ENCODE measurements around the gene TMEM53.
A peak's percentile ranks its signal among the peaks of the same experiment; 100 is the strongest.

The TMEM53 gene

GRCh38 chr1:44637702-44638411 lies 36.4 kb downstream of the TMEM53 start:
- Histone ChIP-seq H3K36me3 (ENCODE audit: control insufficient read depth, insufficient read depth, low read length) (peaks cover 58% of the 10 kb centered on the region), H3K27ac (ENCODE audit: low read length) (no peak overlapping the region), H3K9me3 (ENCODE audit: control insufficient read depth, insufficient read depth, low read length) (no peaks in the 10 kb centered on the region), H3K4me1 (ENCODE audit: control insufficient read depth, insufficient read depth, low read length) (no peaks in the 10 kb centered on the region), H3K27me3 (ENCODE audit: control insufficient read depth, insufficient read depth, low read length) (no peaks in the 10 kb centered on the region), H3K4me3 (ENCODE audit: low read length) (no peak overlapping the region)
- WGBS (ENCODE audit: insufficient coverage, insufficient read length): no CpG with 5 or more reads among the region's 27 CpGs
- no peak for DNase-seq (ENCODE audit: low read depth, low spot score)

DNA sequence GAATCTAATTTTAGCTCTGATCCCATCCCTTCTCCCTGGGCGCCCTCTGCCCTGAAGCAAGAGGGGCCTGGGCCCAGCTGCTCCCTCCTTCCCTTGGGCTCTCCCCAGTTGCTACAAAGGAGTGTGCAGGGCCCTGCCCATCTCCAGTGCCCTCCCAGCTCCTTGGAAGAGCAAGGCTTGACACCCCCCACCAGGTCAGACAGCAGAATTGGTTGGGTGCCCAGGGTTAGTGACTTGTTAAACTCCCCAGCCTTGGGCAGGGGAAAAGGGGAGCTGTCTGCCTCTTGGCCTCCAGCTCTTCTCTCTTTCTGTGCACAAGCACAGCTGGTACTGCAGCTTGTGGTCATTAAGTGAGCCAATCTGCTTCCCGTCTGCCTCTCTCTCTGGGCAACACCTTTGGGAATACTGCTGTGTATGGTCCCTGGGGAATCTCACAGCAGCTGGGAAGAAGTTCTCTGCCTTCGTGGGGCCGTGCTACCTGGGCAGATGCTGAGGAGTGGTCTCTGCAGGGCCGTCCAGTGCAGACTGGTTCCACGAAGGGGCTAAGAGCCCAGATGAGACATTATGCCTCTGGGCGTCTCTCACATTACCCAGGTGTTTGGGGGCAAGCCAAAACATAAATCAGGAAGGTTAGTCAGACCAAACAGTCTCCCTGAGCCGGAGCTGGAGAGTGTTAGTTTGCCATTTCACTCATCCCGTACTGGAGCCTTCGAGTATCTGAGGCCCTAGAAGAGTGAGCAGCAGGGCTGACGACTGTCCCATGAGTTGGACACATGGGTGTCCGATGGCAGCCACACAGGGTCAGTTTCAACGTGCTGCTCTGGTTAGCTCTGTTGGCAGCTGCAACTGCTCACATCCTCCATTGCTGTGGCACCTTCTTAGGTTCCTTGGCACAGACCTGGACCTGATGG lies 37.3 kb downstream of the TMEM53 start:
- Histone ChIP-seq H3K4me3 (ENCODE audit: low read length) (no peak overlapping the region), H3K27me3 (ENCODE audit: control insufficient read depth, insufficient read depth, low read length) (no peaks in the 10 kb centered on the region), H3K9me3 (ENCODE audit: control insufficient read depth, insufficient read depth, low read length) (no peaks in the 10 kb centered on the region), H3K36me3 (ENCODE audit: control insufficient read depth, insufficient read depth, low read length) (peaks cover 51% of the 10 kb centered on the region), H3K4me1 (ENCODE audit: control insufficient read depth, insufficient read depth, low read length) (no peaks in the 10 kb centered on the region), H3K27ac (ENCODE audit: low read length) (no peak overlapping the region)
- no peak for DNase-seq (ENCODE audit: low read depth, low spot score)
- WGBS (ENCODE audit: insufficient coverage, insufficient read length): no CpG with 5 or more reads among the region's 13 CpGs

GRCh38 chr1:44636083-44636687 lies 38.1 kb downstream of the TMEM53 start:
- no peaks in the 10 kb centered on the region for H3K27me3 ChIP-seq (ENCODE audit: control insufficient read depth, insufficient read depth, low read length)
- no peak overlapping the region for H3K27ac ChIP-seq (ENCODE audit: low read length)
- no peak for DNase-seq (ENCODE audit: low read depth, low spot score)
- 100% methylated on average over 1 of the region's 14 CpGs for WGBS (ENCODE audit: insufficient coverage, insufficient read length)
- no peak overlapping the region for H3K4me3 ChIP-seq (ENCODE audit: low read length)
- no peaks in the 10 kb centered on the region for H3K9me3 ChIP-seq (ENCODE audit: control insufficient read depth, insufficient read depth, low read length)
- peaks cover 2% of the 10 kb centered on the region; the same call in 1 of the 2 replicates for H3K4me1 ChIP-seq (ENCODE audit: control insufficient read depth, insufficient read depth, low read length)
- H3K36me3 ChIP-seq (ENCODE audit: control insufficient read depth, insufficient read depth, low read length): peaks cover 47% of the 10 kb centered on the region

- H3K27ac ChIP-seq (ENCODE audit: low read length): no peak overlapping the region
- no peaks in the 10 kb centered on the region for H3K27me3 ChIP-seq (ENCODE audit: control insufficient read depth, insufficient read depth, low read length)
- WGBS (ENCODE audit: insufficient coverage, insufficient read length): no CpG with 5 or more reads among the region's 9 CpGs
- no peaks in the 10 kb centered on the region for H3K9me3 ChIP-seq (ENCODE audit: control insufficient read depth, insufficient read depth, low read length)
- no peak for DNase-seq (ENCODE audit: low read depth, low spot score)
- H3K4me3 ChIP-seq (ENCODE audit: low read length): no peak overlapping the region
- H3K4me1 ChIP-seq (ENCODE audit: control insufficient read depth, insufficient read depth, low read length): peaks cover 3% of the 10 kb centered on the region; the same call in 1 of the 2 replicates
- peaks cover 47% of the 10 kb centered on the region for H3K36me3 ChIP-seq (ENCODE audit: control insufficient read depth, insufficient read depth, low read length)
Measured at GRCh38 chr1:44635439-44635838, 38.8 kb downstream of the TMEM53 start.

DNA sequence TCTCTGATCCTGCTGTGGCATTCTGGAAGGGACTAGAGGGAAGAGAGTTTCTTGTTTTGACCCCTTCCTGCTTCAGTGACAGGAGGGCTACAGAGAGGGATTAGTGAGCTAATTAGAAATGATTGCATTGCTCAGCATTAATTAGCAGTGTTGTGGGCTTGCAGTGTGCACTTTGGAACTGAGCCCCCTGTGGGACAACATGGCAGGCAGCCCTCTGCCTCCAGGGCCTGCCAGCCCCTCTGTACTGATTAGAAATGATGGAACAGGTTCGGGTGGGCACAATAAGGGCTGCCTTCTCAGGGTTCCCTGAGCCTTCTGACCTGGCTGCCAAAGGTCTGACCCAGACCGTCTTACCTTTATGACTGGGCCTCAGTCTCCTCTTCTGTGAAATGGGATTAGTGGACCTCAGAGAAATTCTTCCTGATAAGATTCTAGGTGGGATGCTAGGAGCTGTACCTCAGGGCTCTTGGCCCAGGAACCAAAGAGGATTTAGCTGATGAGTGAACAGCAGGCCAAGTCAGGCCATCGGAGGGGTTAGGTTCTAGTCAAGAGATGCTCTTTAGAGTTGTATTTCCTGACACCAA lies 39.6 kb downstream of the TMEM53 start:
- Histone ChIP-seq H3K27me3 (ENCODE audit: control insufficient read depth, insufficient read depth, low read length) (no peaks in the 10 kb centered on the region), H3K36me3 (ENCODE audit: control insufficient read depth, insufficient read depth, low read length) (peaks cover 47% of the 10 kb centered on the region), H3K4me1 (ENCODE audit: control insufficient read depth, insufficient read depth, low read length) (peaks cover 3% of the 10 kb centered on the region; the same call in 1 of the 2 replicates), H3K27ac (ENCODE audit: low read length) (no peak overlapping the region), H3K4me3 (ENCODE audit: low read length) (no peak overlapping the region), H3K9me3 (ENCODE audit: control insufficient read depth, insufficient read depth, low read length) (no peaks in the 10 kb centered on the region)
- no peak for DNase-seq (ENCODE audit: low read depth, low spot score)
- no CpG with 5 or more reads among the region's 3 CpGs for WGBS (ENCODE audit: insufficient coverage, insufficient read length)

DNA sequence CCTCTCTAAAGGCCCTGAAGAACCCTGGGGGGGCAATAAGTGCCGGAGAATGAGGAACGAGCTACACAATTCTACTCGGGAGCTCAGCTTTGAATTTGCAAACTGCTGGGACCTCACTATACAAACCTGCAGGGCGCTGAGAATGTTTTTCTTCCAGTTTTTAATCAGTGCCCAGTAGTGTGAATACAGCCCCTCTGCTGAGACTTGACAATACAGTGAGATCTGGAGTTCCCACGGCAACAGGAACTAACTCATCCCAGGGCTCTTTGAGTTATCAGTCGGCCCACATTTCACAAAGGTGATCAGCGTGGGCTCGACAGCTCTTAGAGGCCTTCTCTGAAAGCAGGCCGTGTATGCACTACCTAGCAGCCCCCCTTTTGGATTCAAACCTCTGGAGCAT lies 41.7 kb downstream of the TMEM53 start:
- Histone ChIP-seq H3K27ac (ENCODE audit: low read length) (no peak overlapping the region), H3K4me3 (ENCODE audit: low read length) (peak overlapping the region; percentile 77), H3K27me3 (ENCODE audit: control insufficient read depth, insufficient read depth, low read length) (no peaks in the 10 kb centered on the region), H3K36me3 (ENCODE audit: control insufficient read depth, insufficient read depth, low read length) (peaks cover 34% of the 10 kb centered on the region), H3K4me1 (ENCODE audit: control insufficient read depth, insufficient read depth, low read length) (peaks cover 3% of the 10 kb centered on the region; the same call in 1 of the 2 replicates), H3K9me3 (ENCODE audit: control insufficient read depth, insufficient read depth, low read length) (no peaks in the 10 kb centered on the region)
- no peak for DNase-seq (ENCODE audit: low read depth, low spot score)
- WGBS (ENCODE audit: insufficient coverage, insufficient read length): no CpG with 5 or more reads among the region's 9 CpGs

DNA sequence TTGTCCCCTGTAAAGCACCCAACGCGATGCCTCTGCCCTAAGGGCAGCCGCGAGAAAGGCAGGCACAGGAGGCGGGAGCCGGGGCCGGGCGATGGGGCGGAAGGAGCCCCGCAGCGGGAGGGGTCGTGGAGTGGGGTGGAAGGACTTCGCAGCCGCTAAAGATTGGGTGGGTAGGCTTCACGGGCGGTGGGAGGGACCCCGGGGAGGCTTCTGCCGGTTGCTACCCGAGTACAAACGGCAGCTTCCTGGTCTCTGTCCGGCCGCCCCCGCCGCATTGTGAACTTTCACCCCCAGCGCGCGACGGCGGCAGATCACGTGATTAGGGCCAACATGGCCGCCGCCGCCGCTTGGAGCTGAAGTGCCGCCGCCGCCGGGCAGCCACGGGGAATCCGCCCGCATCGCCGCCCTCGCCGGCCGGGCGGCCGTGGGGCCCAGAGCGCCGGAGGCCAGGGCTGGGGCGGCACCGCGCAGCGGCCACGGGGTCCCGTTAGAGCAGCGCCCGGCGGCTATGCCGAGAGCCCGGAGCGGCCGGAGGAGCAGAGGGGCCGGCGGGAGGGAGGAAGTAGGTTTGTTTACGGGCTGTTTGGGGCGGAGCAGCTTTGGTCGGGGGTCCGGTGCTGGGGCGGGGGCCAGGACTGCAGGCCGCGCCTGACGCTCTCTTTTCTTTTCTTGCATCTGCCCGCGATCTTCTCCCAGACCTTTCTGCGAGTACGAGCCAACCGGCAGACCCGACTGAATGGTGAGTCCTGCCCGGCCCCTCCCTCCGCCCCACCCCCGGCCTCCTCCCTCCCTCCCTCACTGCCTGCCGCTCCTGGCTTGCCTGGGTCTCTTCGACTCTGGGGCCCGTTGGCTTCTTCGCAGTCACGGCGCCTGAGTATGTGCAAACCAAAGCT lies 42.4 kb downstream of the TMEM53 start:
- DNase-seq (ENCODE audit: low read depth, low spot score): no peak
- Histone ChIP-seq H3K27me3 (ENCODE audit: control insufficient read depth, insufficient read depth, low read length) (no peaks in the 10 kb centered on the region), H3K36me3 (ENCODE audit: control insufficient read depth, insufficient read depth, low read length) (peaks cover 29% of the 10 kb centered on the region)

DNA sequence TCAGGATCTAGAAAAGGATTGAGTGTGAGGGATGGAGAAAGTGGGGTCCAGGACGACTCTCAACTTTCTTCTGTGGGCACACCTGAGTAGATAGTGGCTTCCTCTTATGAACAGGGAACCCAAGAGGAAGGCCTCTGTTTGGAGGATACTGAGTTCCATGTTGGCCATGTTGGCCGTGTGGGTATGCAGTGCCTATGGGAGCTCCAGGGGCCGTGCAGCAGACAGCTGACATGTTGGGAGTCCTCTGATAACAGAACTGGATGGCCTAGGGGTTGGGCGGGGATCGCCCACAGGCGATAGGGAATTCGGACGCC lies 43.0 kb downstream of the TMEM53 start:
- no peak for DNase-seq (ENCODE audit: low read depth, low spot score)
- Histone ChIP-seq H3K36me3 (ENCODE audit: control insufficient read depth, insufficient read depth, low read length) (peaks cover 23% of the 10 kb centered on the region), H3K27me3 (ENCODE audit: control insufficient read depth, insufficient read depth, low read length) (no peaks in the 10 kb centered on the region), H3K9me3 (ENCODE audit: control insufficient read depth, insufficient read depth, low read length) (no peaks in the 10 kb centered on the region), H3K4me1 (ENCODE audit: control insufficient read depth, insufficient read depth, low read length) (peaks cover 3% of the 10 kb centered on the region; the same call in 1 of the 2 replicates), H3K4me3 (ENCODE audit: low read length) (peak overlapping the region; percentile 77; the same call in 1 of the 2 replicates), H3K27ac (ENCODE audit: low read length) (no peak overlapping the region)
- no CpG with 5 or more reads among the region's 8 CpGs for WGBS (ENCODE audit: insufficient coverage, insufficient read length)

More for the DNA sequence above, 42.4 kb downstream of the TMEM53 start:
- H3K4me1 ChIP-seq (ENCODE audit: control insufficient read depth, insufficient read depth, low read length): peaks cover 3% of the 10 kb centered on the region; the same call in 1 of the 2 replicates
- H3K9me3 ChIP-seq (ENCODE audit: control insufficient read depth, insufficient read depth, low read length): no peaks in the 10 kb centered on the region
- no CpG with 5 or more reads among the region's 88 CpGs for WGBS (ENCODE audit: insufficient coverage, insufficient read length)
- peak overlapping the region; percentile 77 for H3K4me3 ChIP-seq (ENCODE audit: low read length)
- H3K27ac ChIP-seq (ENCODE audit: low read length): no peak overlapping the region

- H3K4me1 ChIP-seq (ENCODE audit: control insufficient read depth, insufficient read depth, low read length): peaks cover 3% of the 10 kb centered on the region; the same call in 1 of the 2 replicates
- H3K4me3 ChIP-seq (ENCODE audit: low read length): no peak overlapping the region
- no peaks in the 10 kb centered on the region for H3K27me3 ChIP-seq (ENCODE audit: control insufficient read depth, insufficient read depth, low read length)
- DNase-seq (ENCODE audit: low read depth, low spot score): no peak
- peaks cover 12% of the 10 kb centered on the region; the same call in 1 of the 2 replicates for H3K36me3 ChIP-seq (ENCODE audit: control insufficient read depth, insufficient read depth, low read length)
- H3K27ac ChIP-seq (ENCODE audit: low read length): no peak overlapping the region
- no peaks in the 10 kb centered on the region for H3K9me3 ChIP-seq (ENCODE audit: control insufficient read depth, insufficient read depth, low read length)
- WGBS (ENCODE audit: insufficient coverage, insufficient read length): no CpG with 5 or more reads among the region's 2 CpGs
Measured at GRCh38 chr1:44630116-44630515, 44.2 kb downstream of the TMEM53 start.

All from iPS DF 6.9 (cell line).